ENCODE results near the gene PARL. TPM values are rescaled to one million over a fixed set of nuclear protein-coding genes. Genes with fewer than 3 reads are reported as not detected.

Gene PARL
- total RNA-seq, 1 experiment from 2014 or later, result 109 TPM

DNA sequence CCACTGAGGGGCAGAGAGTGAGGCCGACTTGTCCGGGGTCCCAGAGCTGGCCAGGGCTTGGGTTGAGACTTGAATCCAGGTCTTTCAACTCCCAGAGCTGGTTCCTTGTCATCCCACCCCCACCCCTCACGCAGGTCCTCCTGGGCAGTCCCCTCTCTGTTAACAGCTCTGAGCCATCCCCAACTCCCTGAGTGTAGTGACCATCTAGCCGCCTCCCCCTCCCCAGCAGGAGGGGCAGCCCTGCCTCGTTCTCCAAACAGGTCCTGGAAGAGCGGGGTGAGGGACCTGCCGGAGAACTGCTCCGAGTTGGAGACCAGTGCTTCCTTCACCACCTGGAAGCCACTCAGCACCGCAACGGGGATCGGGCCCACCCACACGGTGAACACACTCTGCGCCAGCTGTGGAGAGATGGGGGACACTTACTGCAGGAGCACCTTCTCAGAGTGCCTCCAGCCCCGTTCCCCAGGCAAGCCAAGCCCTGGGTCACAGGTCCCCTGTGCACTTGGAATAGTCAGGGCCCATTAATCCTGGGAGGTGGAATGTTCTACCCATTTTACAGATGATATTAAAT is 24.4 kb upstream of the PARL start:
- Histone ChIP-seq H3K36me3 (ENCODE audit: low read depth) (no peaks in the 10 kb centered on the region), H3F3A (ENCODE audit: insufficient read depth, low read depth) (peaks cover 25% of the 10 kb centered on the region; the same call in 1 of the 2 replicates), H3K27me3 (ENCODE audit: insufficient read depth, low read depth) (no peaks in the 10 kb centered on the region), H3K4me3 (no peak overlapping the region), H3K9me2 (ENCODE audit: insufficient read depth) (no peaks in the 10 kb centered on the region), H3K4me2 (no peak overlapping the region), H3K79me2 (ENCODE audit: low read depth) (no peaks in the 10 kb centered on the region), H3K9me3 (ENCODE audit: insufficient read depth, low read depth) (no peaks in the 10 kb centered on the region), H3K27ac (no peak overlapping the region), H4K20me1 (ENCODE audit: insufficient read depth) (no peaks in the 10 kb centered on the region), H3K4me1 (replicated peaks; ENCODE audit: insufficient read depth) (peaks cover 27% of the 10 kb centered on the region), H2AFZ (no peak overlapping the region)
- no peak for TF ChIP-seq EZH2 (IDR thresholded peaks at IDR 0.05; ENCODE audit: low read depth)
- TF ChIP-seq, protein P1, sequence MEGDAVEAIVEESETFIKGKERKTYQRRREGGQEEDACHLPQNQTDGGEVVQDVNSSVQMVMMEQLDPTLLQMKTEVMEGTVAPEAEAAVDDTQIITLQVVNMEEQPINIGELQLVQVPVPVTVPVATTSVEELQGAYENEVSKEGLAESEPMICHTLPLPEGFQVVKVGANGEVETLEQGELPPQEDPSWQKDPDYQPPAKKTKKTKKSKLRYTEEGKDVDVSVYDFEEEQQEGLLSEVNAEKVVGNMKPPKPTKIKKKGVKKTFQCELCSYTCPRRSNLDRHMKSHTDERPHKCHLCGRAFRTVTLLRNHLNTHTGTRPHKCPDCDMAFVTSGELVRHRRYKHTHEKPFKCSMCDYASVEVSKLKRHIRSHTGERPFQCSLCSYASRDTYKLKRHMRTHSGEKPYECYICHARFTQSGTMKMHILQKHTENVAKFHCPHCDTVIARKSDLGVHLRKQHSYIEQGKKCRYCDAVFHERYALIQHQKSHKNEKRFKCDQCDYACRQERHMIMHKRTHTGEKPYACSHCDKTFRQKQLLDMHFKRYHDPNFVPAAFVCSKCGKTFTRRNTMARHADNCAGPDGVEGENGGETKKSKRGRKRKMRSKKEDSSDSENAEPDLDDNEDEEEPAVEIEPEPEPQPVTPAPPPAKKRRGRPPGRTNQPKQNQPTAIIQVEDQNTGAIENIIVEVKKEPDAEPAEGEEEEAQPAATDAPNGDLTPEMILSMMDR (conservative IDR thresholded peaks at IDR 0.05), result no peak
- CTCF ChIA-PET, result interaction anchor here (0.6 kb wide), 1 partner anchor 88 kb away, joined by 11 read pairs; no protein-coding TSS in a partner anchor
- intact Hi-C loops (cut with micrococcal nuclease; ENCODE audit: unreplicated experiment), result no loop called here
- POLR2A ChIA-PET (ENCODE audit: unreplicated experiment), result no interaction called here
- DNase-seq, result no peak
- BruUV-seq (replicated peaks), result no TSS peak

DNA sequence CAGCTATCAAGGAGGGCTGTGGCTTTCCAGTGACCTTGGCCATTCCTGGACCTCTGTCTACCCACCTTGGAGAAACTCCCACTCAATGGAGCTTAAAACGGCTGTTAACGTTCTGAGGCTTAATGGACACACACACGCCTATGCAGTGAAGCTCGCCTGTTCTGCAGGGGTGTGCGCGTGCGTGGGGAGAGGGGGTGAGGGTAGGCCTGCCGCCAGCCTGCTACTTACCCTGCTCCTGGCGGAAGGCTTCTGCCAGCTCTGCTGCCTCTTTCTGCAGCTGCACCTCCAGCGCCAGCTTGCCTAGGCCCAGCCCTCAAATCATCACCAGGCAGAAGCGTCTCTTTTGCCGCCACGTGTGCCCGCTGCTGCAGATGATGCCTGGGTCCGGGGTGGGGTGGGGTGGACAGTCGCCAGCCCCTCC is 23.2 kb upstream of the PARL start:
- ChIA-PET CTCF (interaction anchor here (0.7 kb wide), 1 partner anchor 99 kb away, joined by 11 read pairs; no protein-coding TSS in a partner anchor), POLR2A (ENCODE audit: unreplicated experiment) (interaction anchor here (0.6 kb wide), 1 partner anchor 281 kb away, joined by 3 read pairs; no protein-coding TSS in a partner anchor)
- H3K27ac ChIP-seq, result no peak overlapping the region
- DNase-seq, result no peak
- H3K79me2 ChIP-seq (ENCODE audit: low read depth), result no peaks in the 10 kb centered on the region
- no peaks in the 10 kb centered on the region for H3K27me3 ChIP-seq (ENCODE audit: insufficient read depth, low read depth)
- H3K4me2 ChIP-seq, result no peak overlapping the region
- peaks cover 15% of the 10 kb centered on the region for H3K4me1 ChIP-seq (replicated peaks; ENCODE audit: insufficient read depth)
- no peak overlapping the region for H2AFZ ChIP-seq
- peaks cover 13% of the 10 kb centered on the region; the same call in 1 of the 2 replicates for H3F3A ChIP-seq (ENCODE audit: insufficient read depth, low read depth)
- intact Hi-C loops (cut with micrococcal nuclease; ENCODE audit: unreplicated experiment), result no loop called here
- no peaks in the 10 kb centered on the region for H3K9me3 ChIP-seq (ENCODE audit: insufficient read depth, low read depth)
- no peaks in the 10 kb centered on the region for H3K36me3 ChIP-seq (ENCODE audit: low read depth)
- no peaks in the 10 kb centered on the region for H3K9me2 ChIP-seq (ENCODE audit: insufficient read depth)
- TF ChIP-seq, protein P1 (conservative IDR thresholded peaks at IDR 0.05), result no peak
- no peak for TF ChIP-seq EZH2 (IDR thresholded peaks at IDR 0.05; ENCODE audit: low read depth)
- no TSS peak for BruUV-seq (replicated peaks)
- no peaks in the 10 kb centered on the region for H4K20me1 ChIP-seq (ENCODE audit: insufficient read depth)
- no peak overlapping the region for H3K4me3 ChIP-seq

DNA sequence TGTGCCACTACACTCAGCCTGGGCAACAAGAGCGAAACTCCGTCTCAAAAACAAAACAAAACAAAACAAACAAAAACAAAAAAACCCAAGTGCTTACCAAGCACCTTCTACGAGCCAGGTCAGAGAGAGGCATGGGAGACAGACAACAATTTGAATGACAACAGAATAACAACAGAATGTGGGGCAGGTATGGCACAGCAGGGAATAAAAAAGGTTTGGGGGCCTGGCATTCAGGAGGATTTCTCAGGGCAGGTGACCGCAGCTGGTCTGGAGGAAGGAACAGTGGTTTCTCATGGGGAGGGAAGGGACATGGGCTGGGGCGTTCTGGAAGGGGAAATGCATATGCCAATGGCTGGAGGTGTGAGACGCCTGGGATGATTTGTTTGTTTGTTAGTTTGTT is 22.5 kb upstream of the PARL start:
- no peak overlapping the region for H2AFZ ChIP-seq
- H3K4me2 ChIP-seq, result no peak overlapping the region
- peaks cover 6% of the 10 kb centered on the region; the same call in 1 of the 2 replicates for H3F3A ChIP-seq (ENCODE audit: insufficient read depth, low read depth)
- H3K9me2 ChIP-seq (ENCODE audit: insufficient read depth), result no peaks in the 10 kb centered on the region
- POLR2A ChIA-PET (ENCODE audit: unreplicated experiment), result interaction anchor here (0.6 kb wide), 1 partner anchor 281 kb away, joined by 3 read pairs; no protein-coding TSS in a partner anchor
- no TSS peak for BruUV-seq (replicated peaks)
- H3K9me3 ChIP-seq (ENCODE audit: insufficient read depth, low read depth), result no peaks in the 10 kb centered on the region
- intact Hi-C loops (cut with micrococcal nuclease; ENCODE audit: unreplicated experiment), result no loop called here
- H3K79me2 ChIP-seq (ENCODE audit: low read depth), result no peaks in the 10 kb centered on the region
- no peak for DNase-seq
- no peaks in the 10 kb centered on the region for H3K27me3 ChIP-seq (ENCODE audit: insufficient read depth, low read depth)
- H3K4me1 ChIP-seq (replicated peaks; ENCODE audit: insufficient read depth), result peaks cover 7% of the 10 kb centered on the region
- no peak overlapping the region for H3K27ac ChIP-seq
- H3K36me3 ChIP-seq (ENCODE audit: low read depth), result no peaks in the 10 kb centered on the region
- no peak for TF ChIP-seq EZH2 (IDR thresholded peaks at IDR 0.05; ENCODE audit: low read depth)
- TF ChIP-seq, protein P1 (conservative IDR thresholded peaks at IDR 0.05), result no peak
- no peak overlapping the region for H3K4me3 ChIP-seq
- no peaks in the 10 kb centered on the region for H4K20me1 ChIP-seq (ENCODE audit: insufficient read depth)
- CTCF ChIA-PET, result no interaction called here
